Endothelial cell of umbilical vein (primary cell): ENCODE measurements around the gene FGD6. TPM values are rescaled to one million over a fixed set of nuclear protein-coding genes. Genes with fewer than 3 reads are reported as not detected.

Experiments
- BruUV-seq: library from RNA; stranded (reverse); fragments of 400-500 nt; replicated peaks from 2 replicates; lab custom pipeline; 2021; lab: Mats Ljungman, UMichigan
- CTCF ChIA-PET: fragments of 300-600, 350-600 bp; sonication (Branson Sonifier 250); formaldehyde crosslinking; loops from one replicate; lab custom pipeline; 2021; ENCODE audit warnings: antibody characterized with exemption, inconsistent platforms; lab: Charles Lee
- POLR2A ChIA-PET: fragments of 300-600, 350-600 bp; sonication (Branson Sonifier 250); formaldehyde crosslinking; loops from one replicate; lab custom pipeline; 2021; ENCODE audit warnings: antibody characterized with exemption, inconsistent platforms; lab: Charles Lee
- DNase-seq: peaks from one replicate; pipeline ENCODE4 v3.0.0-alpha.2; 2011; ENCODE audit warnings: low read depth, low spot score
- FAIRE-seq: peaks from 2 replicates; lab custom pipeline; 2011; peaks lifted over from hg19 to GRCh38; lab: Jason Lieb, UNC
- H2AFZ ChIP-seq: 2 replicates; pipeline ENCODE4 v1.6.0; 2012; ENCODE audit warnings: low read depth, low read length, control low read depth, inconsistent platforms
- H3K27ac ChIP-seq: 2 replicates; pipeline ENCODE4 v1.5.1; 2011; ENCODE audit warnings: low read depth, mild to moderate bottlenecking, control low read depth, low read length, moderate library complexity; ENCODE audit not compliant: insufficient read depth
- H3K27me3 ChIP-seq, 2 experiments: 2 replicates each; pipeline versions ENCODE4 v1.6.0 to v1.6.1; 2011; ENCODE audit warnings: low read length in 2 of 2, mixed read lengths in 1 of 2; ENCODE audit not compliant: control insufficient read depth in 2 of 2, insufficient read depth in 2 of 2
- H3K36me3 ChIP-seq, 2 experiments: 2 replicates in 1 of 2; 3 replicates in 1 of 2; pipeline ENCODE4 v1.5.1; 2011; ENCODE audit warnings: low read length in 2 of 2, mild to moderate bottlenecking in 1 of 2, moderate library complexity in 1 of 2; ENCODE audit not compliant: control insufficient read depth in 2 of 2, insufficient read depth in 2 of 2; ENCODE audit errors: extremely low read depth in 1 of 2
- H3K4me1 ChIP-seq: 3 replicates; pipeline ENCODE4 v1.5.1; 2011; ENCODE audit warnings: mild to moderate bottlenecking, low read length; ENCODE audit not compliant: control insufficient read depth, insufficient read depth; ENCODE audit errors: extremely low read depth
- H3K4me2 ChIP-seq: 2 replicates; pipeline ENCODE4 v1.6.1; 2011; ENCODE audit warnings: low read length, control low read depth, mixed read lengths; ENCODE audit not compliant: insufficient read depth
- H3K4me3 ChIP-seq, 3 experiments: fragments of 200-600 bp in 1 of 3; sonication (generic), shearing (Covaris generic) in 1 of 3; replicated peaks in 1 of 3; 2 replicates each; pipeline ENCODE4 v1.5.1; 2011 to 2016; ENCODE audit warnings: control low read depth in 3 of 3, low read length in 3 of 3, mild to moderate bottlenecking in 2 of 3, inconsistent platforms in 1 of 3, low read depth in 1 of 3, moderate library complexity in 1 of 3; ENCODE audit not compliant: insufficient read depth in 1 of 3
- H3K79me2 ChIP-seq: 2 replicates; pipeline ENCODE4 v1.6.0; 2012; ENCODE audit warnings: low read length, inconsistent platforms; ENCODE audit not compliant: control insufficient read depth, insufficient read depth
- H3K9ac ChIP-seq: replicated peaks from 2 replicates; pipeline ENCODE3; 2011; ENCODE audit warnings: low read length, control low read depth; ENCODE audit not compliant: insufficient read depth; ENCODE audit errors: extremely low read depth
- H3K9me1 ChIP-seq: replicated peaks from 3 replicates; pipeline ENCODE4 v1.6.0; 2011; ENCODE audit warnings: mild to moderate bottlenecking, low read length; ENCODE audit not compliant: control insufficient read depth, insufficient read depth; ENCODE audit errors: extremely low read depth
- H3K9me3 ChIP-seq: replicated peaks from 2 replicates; pipeline ENCODE4 v1.5.1; 2012; ENCODE audit warnings: low read length, inconsistent platforms; ENCODE audit not compliant: control insufficient read depth, insufficient read depth
- H4K20me1 ChIP-seq: replicated peaks from 2 replicates; pipeline ENCODE3; 2011; ENCODE audit warnings: mild to moderate bottlenecking, low read length; ENCODE audit not compliant: control insufficient read depth, insufficient read depth; ENCODE audit errors: extremely low read depth
- CTCF ChIP-seq, 2 donors: IDR thresholded peaks; 1 replicate in 1 of 2; 2 replicates in 1 of 2; pipeline ENCODE4 v1.5.1; 2011; ENCODE audit warnings: low read length in 2 of 2, mild to moderate bottlenecking in 2 of 2, moderate library complexity in 2 of 2, control low read depth in 1 of 2, inconsistent platforms in 1 of 2, low read depth in 1 of 2; ENCODE audit not compliant: insufficient read depth in 1 of 2; ENCODE audit errors: extremely low read depth in 1 of 2
- EZH2 ChIP-seq: IDR thresholded peaks from 2 replicates; pipeline ENCODE4 v1.6.1; 2012; ENCODE audit warnings: borderline replicate concordance, low read depth, mild to moderate bottlenecking, moderate library complexity, low read length, inconsistent platforms; ENCODE audit not compliant: severe bottlenecking
- FOS ChIP-seq: IDR thresholded peaks from 2 replicates; pipeline ENCODE4 v1.6.1; 2011; ENCODE audit warnings: mild to moderate bottlenecking, low read length, moderate library complexity, borderline replicate concordance; ENCODE audit not compliant: insufficient read depth
- GATA2 ChIP-seq: IDR thresholded peaks from 2 replicates; pipeline ENCODE4 v1.7.0; 2011; ENCODE audit warnings: low read depth, mild to moderate bottlenecking, moderate library complexity, mixed read lengths, low read length; ENCODE audit not compliant: insufficient read length, insufficient read depth
- JUN ChIP-seq: IDR thresholded peaks from 2 replicates; pipeline ENCODE4 v1.6.1; 2011; ENCODE audit warnings: borderline replicate concordance, low read depth; ENCODE audit not compliant: insufficient read length, insufficient read depth
- MAX ChIP-seq: IDR thresholded peaks from 2 replicates; pipeline ENCODE4 v1.6.1; 2011; ENCODE audit not compliant: insufficient read depth, insufficient read length
- MYC ChIP-seq: IDR thresholded peaks from one replicate; pipeline ENCODE4 v1.6.1; 2011; ENCODE audit warnings: mild to moderate bottlenecking, low read depth, low read length
- POLR2A ChIP-seq: IDR thresholded peaks from 2 replicates; pipeline ENCODE4 v1.6.1; 2012; ENCODE audit warnings: low read depth, mild to moderate bottlenecking, control low read depth, low read length
- POLR2AphosphoS5 ChIP-seq: IDR thresholded peaks from 2 replicates; pipeline ENCODE4 v1.6.1; 2012; ENCODE audit warnings: low read depth, mild to moderate bottlenecking, control low read depth, low read length, moderate library complexity; ENCODE audit not compliant: insufficient read depth
- dilution Hi-C: fragments of 300-500 bp; cut with MboI; formaldehyde crosslinking; loops from one replicate; pipeline ENCODE4 v1.15.0; 2019; ENCODE audit warnings: low sequenced_read_pairs; ENCODE audit not compliant: extremely low pct_ligation_motif_present
- intact Hi-C: fragments of 100-400 bp; cut with micrococcal nuclease; formaldehyde crosslinking; loops from one replicate; pipeline ENCODE4 v1.10.0; 2022
- polyA plus RNA-seq, 4 experiments: library from polyadenylated mRNA; depleted of rRNA in 3 of 4; stranded (reverse) in 3 of 4; unstranded in 1 of 4; fragments of >200 nt; gene quantifications; 2 replicates each; pipeline versions ENCODE4 v1.2.1 to v1.2.3, GENCODE V29; 2011 to 2012; ENCODE audit warnings: missing spikeins in 1 of 4
- total RNA-seq: library from RNA; stranded (reverse); gene quantifications from 2 replicates; pipeline ENCODE4 v1.2.3, GENCODE V29; 2021

FGD6 gene
- total and polyA plus RNA-seq, 2 donors (not counting 3 experiments of a cell fraction or from before 2014, with no cell fraction given), result 5.9 to 14.0 TPM

- Histone ChIP-seq H3K4me2 (no peak overlapping the region), H3K27ac (no peak overlapping the region), H3K9me1 (no peaks in the 10 kb centered on the region), H3K4me1 (no peaks in the 10 kb centered on the region), H3K27me3 (no peaks in the 10 kb centered on the region), H2AFZ (no peak overlapping the region), H3K79me2 (no peaks in the 10 kb centered on the region), H4K20me1 (no peaks in the 10 kb centered on the region), H3K9me3 (no peaks in the 10 kb centered on the region), H3K4me3 (no peak overlapping the region), H3K36me3 (peaks cover 11 to 22% of the 10 kb centered on the region in 2 experiments), H3K9ac (no peak overlapping the region)
- BruUV-seq, result no TSS peak
- FAIRE-seq, result no peak
- CTCF ChIA-PET, result interaction anchor here (1.0 to 1.6 kb wide), 5 partner anchors 15 to 517 kb away, joined by 3 to 5 read pairs (median 3); partner anchors contain the start of gene NR2C1
- no peak for DNase-seq
- dilution Hi-C loops, result no loop called here
- POLR2A ChIA-PET, result interaction anchor here (0.7 kb wide), 1 partner anchor 17 kb away, joined by 15 read pairs; no protein-coding TSS in a partner anchor
- intact Hi-C loops, result no loop called here
- no peak for TF ChIP-seq EZH2
- no peak for TF ChIP-seq MYC
- no peak for TF ChIP-seq JUN
- TF ChIP-seq GATA2, result no peak
- no peak for TF ChIP-seq MAX
- TF ChIP-seq FOS, result no peak
- no peak for TF ChIP-seq CTCF (IDR thresholded peaks at IDR 0.05; ENCODE audit: extremely low read depth in 1 of 2, insufficient read depth in 1 of 2, low read depth in 1 of 2, low read length in 2 of 2)
- TF ChIP-seq POLR2A, result no peak
- no peak for TF ChIP-seq POLR2AphosphoS5
Observed at GRCh38 chr12:95057424-95057823, 159.8 kb downstream of the FGD6 start.
